ENCODE results near the gene APOL6. TPM values are rescaled to one million over a fixed set of nuclear protein-coding genes. Genes with fewer than 3 reads are reported as not detected.

APOL6 gene
- total and polyA plus RNA-seq, 2 of the 13 experiments (the other 11 are each of a cell fraction or from before 2014, with no cell fraction given), result 5.2 to 7.5 TPM

DNA sequence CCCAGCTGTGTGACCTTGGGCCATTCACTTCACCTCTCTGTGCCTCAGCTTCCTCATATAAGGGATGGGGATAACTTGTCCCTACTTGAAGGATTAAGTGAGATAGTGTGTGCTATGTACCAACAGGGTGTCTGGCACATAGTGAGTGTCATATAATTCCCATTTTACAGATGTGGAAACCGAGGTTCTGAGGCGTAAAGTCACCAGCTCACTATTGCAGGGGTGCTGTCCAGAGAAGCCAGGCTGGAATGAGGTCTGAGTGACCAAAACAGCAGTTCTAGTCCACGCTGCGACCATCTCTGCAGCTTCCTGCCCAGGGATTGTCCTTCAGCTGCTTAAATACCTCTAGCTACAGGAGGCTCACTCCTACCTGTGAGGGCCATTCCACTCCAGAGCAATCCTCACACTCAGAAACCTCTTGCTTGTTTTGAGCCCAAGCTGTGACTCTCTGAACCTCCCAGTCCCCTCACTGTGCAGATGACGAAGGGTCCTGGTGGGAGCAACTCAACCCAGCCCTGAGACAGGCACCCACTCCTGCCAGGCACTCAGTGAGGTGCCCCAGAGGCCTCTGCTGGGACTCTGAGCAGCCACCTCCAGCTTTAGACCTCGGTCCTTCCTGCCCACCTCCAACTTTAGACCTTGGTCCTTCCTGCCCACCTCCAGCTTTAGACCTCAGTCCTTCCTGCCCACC is 36.9 kb upstream of the APOL6 start (continued):
- TF ChIP-seq ZNF18 (CRISPR knock-in tag; IDR thresholded peaks at IDR 0.05; ENCODE audit: insufficient replicate concordance) (no peak), MED8 (CRISPR knock-in tag; IDR thresholded peaks at IDR 0.05; ENCODE audit: insufficient replicate concordance) (no peak), HMGA1 (CRISPR knock-in tag; conservative IDR thresholded peaks at IDR 0.05) (no peak), ZNF768 (CRISPR knock-in tag; IDR thresholded peaks at IDR 0.05) (peak; percentile 6; the same call in 1 of the 2 replicates)

DNA sequence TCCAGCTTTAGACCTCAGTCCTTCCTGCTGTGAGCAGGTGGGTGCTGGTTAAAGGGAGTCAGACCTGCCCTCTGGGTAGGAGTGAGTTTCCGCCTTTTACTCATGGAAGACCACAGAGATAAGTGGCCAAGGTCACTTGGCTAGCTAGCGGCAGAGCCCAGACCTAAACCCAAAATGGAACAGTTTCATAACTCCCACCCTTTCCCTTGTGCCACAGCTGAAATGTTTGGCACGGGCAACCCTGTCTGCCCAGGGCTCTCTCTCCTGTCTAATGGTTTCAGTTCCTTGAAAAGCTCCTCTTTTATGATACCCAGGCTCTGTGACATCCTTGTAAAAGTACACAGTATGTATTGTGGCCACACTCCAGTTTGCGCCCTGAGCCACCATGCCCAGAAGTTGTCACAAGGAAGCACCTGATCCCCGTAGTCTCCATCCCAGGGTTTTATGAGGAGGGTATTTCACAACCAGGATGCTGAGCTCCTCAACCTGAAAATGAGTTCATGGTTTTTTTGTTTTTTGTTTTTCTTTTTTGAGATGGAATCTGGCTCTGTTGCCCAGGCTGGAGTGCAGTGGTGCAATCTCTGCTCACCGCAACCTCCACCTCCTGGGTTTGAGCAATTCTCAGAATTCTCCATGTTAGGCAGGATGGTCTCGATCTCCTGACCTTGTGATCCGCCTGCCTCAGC is 36.2 kb upstream of the APOL6 start:
- no peak for DNase-seq (ENCODE audit: low spot score)
- intact Hi-C loops (cut with micrococcal nuclease; ENCODE audit: unreplicated experiment) (no loop called here), in situ Hi-C loops (cut with HindIII; ENCODE audit: extremely low pct_ligation_motif_present, low pct_unique_long_range_greater_than_20kb) (no loop called here)
- peak; percentile 51 for ATAC-seq
- Histone ChIP-seq H3K4me2 (ENCODE audit: low read depth, low read length) (peak overlapping the region; percentile 84), H3K27me3 (ENCODE audit: control insufficient read depth in 1 of 2, insufficient read depth in 2 of 2, low read length in 2 of 2) (peaks cover 0 to 11% of the 10 kb centered on the region in 2 experiments; a peak in 2 of 5 replicates), H2AFZ (ENCODE audit: low read length) (no peak overlapping the region), H3K4me3 (replicated peaks in 1 of 3; ENCODE audit: insufficient read depth in 1 of 3, low read depth in 2 of 3, low read length in 3 of 3) (peak overlapping the region in 1 of 3 experiments; percentile 5; a peak in 1 of 6 replicates), H4K20me1 (ENCODE audit: insufficient read depth, low read length) (no peaks in the 10 kb centered on the region), H3K9me3 (ENCODE audit: low read length) (no peaks in the 10 kb centered on the region), H3K79me2 (ENCODE audit: insufficient read depth, low read length) (no peaks in the 10 kb centered on the region), H3K27ac (ENCODE audit: extremely low read length, insufficient read depth, low read length) (no peak overlapping the region), H3K4me1 (ENCODE audit: insufficient read depth, low read length) (peaks cover 50% of the 10 kb centered on the region), H3K9ac (ENCODE audit: insufficient read depth, low read depth, low read length) (no peak overlapping the region), H3K36me3 (replicated peaks in 1 of 2; ENCODE audit: control insufficient read depth in 1 of 2, insufficient read depth in 2 of 2, low read length in 2 of 2) (no peaks in the 10 kb centered on the region)
- FAIRE-seq, result no peak
- BruUV-seq (replicated peaks), result no TSS peak
- POLR2A ChIA-PET, result interaction anchor here (1.7 kb wide), 1 partner anchor 9 kb away, joined by 5 read pairs; no protein-coding TSS in a partner anchor
- CTCF ChIA-PET (ENCODE audit: low intra/inter-chr PET ratio, low total read pairs), result no interaction called here
- 23% methylated on average over 8 of the region's 8 CpGs for WGBS (ENCODE audit: low lambda C conversion rate)
- no peak for TF ChIP-seq ZNF256 (CRISPR knock-in tag; conservative IDR thresholded peaks at IDR 0.05)
- no peak for TF ChIP-seq XRCC5 (optimal IDR thresholded peaks at IDR 0.05; ENCODE audit: low read length)
- no peak for TF ChIP-seq TEAD3 (CRISPR knock-in tag; optimal IDR thresholded peaks at IDR 0.05; ENCODE audit: borderline replicate concordance)
- no peak for TF ChIP-seq TCF7L2 (IDR thresholded peaks at IDR 0.05; ENCODE audit: low read depth, low read length)
- no peak for TF ChIP-seq ZSCAN20 (CRISPR knock-in tag; IDR thresholded peaks at IDR 0.05; ENCODE audit: borderline replicate concordance)
- TF ChIP-seq PAWR (CRISPR knock-in tag; IDR thresholded peaks at IDR 0.05; ENCODE audit: borderline replicate concordance), result no peak
- TF ChIP-seq, protein P1, sequence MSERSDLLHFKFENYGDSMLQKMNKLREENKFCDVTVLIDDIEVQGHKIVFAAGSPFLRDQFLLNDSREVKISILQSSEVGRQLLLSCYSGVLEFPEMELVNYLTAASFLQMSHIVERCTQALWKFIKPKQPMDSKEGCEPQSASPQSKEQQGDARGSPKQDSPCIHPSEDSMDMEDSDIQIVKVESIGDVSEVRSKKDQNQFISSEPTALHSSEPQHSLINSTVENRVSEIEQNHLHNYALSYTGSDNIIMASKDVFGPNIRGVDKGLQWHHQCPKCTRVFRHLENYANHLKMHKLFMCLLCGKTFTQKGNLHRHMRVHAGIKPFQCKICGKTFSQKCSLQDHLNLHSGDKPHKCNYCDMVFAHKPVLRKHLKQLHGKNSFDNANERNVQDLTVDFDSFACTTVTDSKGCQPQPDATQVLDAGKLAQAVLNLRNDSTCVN (CRISPR knock-in tag; IDR thresholded peaks at IDR 0.05; ENCODE audit: borderline replicate concordance), result no peak
- TF ChIP-seq CEBPB (IDR thresholded peaks at IDR 0.05; ENCODE audit: borderline replicate concordance, low read depth, low read length), result 0 out of 2 replicates have a peak, but pooled peaks have one; percentile 0
- no peak for TF ChIP-seq RARG (CRISPR knock-in tag; IDR thresholded peaks at IDR 0.05; ENCODE audit: low read depth)
- peak; percentile 56 for TF ChIP-seq ZNF121 (CRISPR knock-in tag; IDR thresholded peaks at IDR 0.05)
- no peak for TF ChIP-seq ZNF776 (CRISPR knock-in tag; IDR thresholded peaks at IDR 0.05)
- TF ChIP-seq MEIS2 (CRISPR knock-in tag; IDR thresholded peaks at IDR 0.05), result no peak
- TF ChIP-seq, protein P2, sequence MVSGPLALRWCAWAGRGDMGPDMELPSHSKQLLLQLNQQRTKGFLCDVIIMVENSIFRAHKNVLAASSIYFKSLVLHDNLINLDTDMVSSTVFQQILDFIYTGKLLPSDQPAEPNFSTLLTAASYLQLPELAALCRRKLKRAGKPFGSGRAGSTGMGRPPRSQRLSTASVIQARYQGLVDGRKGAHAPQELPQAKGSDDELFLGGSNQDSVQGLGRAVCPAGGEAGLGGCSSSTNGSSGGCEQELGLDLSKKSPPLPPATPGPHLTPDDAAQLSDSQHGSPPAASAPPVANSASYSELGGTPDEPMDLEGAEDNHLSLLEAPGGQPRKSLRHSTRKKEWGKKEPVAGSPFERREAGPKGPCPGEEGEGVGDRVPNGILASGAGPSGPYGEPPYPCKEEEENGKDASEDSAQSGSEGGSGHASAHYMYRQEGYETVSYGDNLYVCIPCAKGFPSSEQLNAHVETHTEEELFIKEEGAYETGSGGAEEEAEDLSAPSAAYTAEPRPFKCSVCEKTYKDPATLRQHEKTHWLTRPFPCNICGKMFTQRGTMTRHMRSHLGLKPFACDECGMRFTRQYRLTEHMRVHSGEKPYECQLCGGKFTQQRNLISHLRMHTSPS (CRISPR knock-in tag; IDR thresholded peaks at IDR 0.05; ENCODE audit: low read depth), result 0 out of 2 replicates have a peak, but pooled peaks have one; percentile 80
- TF ChIP-seq ZNF501 (CRISPR knock-in tag; IDR thresholded peaks at IDR 0.05), result no peak
